Renal cortical epithelial cell (primary cell): ENCODE measurements around the gene MBD1. TPM values are rescaled to one million over a fixed set of nuclear protein-coding genes. Genes with fewer than 3 reads are reported as not detected.
A peak's percentile ranks its signal among the peaks of the same experiment; 100 is the strongest.
"Not testable (repeated sequence)": the region's sequence is repeated elsewhere in the genome, so short reads cannot be mapped to it uniquely, and the experiment has no call there.

ENCODE experiments used
- DNase-seq: peaks from one replicate; pipeline ENCODE4 v3.0.0-alpha.2; 2011; ENCODE audit warnings: low read depth
- total RNA-seq: library from RNA; depleted of rRNA; stranded (reverse); fragments of >200 nt; gene quantifications from 2 replicates; pipeline ENCODE4 v1.2.3, GENCODE V29; 2014

MBD1 gene
- total RNA-seq, 1 donor from 2014 or later = 62.7 TPM

DNA sequence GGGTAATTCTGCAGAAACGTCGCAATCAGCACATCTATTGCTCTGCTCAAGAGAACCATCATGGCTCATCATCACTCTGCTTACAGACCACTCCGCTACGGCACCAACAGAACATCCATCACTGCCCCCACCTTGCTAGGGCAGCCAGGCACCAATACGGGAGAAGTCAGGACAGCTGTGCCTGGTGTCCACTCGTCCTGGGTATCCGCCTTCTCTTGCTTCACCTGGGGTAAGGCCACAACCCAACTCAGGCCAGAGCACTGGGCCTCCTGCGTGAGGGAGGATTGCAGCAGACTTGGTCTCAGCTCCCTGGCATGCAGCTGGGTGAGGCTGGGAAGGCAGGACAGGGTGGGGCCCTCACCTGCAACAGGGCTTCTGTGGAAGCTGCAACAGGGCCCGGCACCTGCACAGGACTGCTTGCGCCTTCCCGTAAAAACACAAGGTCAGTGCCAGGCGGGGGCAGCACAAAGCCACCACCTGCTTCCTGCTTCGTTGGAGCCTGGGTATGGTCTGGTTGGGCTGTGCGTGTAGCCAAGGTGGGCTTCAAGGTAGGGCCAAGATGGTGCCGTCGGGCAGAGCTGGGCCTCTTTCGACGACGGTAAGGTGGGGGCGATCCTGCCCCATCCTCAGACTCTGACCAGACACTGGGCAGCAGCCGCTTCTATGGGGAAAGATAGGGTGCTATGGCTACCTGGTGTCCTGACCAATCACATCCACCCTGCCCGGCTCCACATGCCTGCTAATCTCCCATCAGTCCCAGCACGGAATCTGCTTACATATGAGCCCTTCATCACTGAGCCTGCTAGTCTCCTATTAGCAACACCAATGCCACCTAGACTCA is 7.9 kb downstream of the MBD1 start:
- no peak for DNase-seq

- DNase-seq = no peak
Observed at GRCh38 chr18:50272568-50272967, 8.8 kb downstream of the MBD1 start.

GRCh38 chr18:50268022-50268747 is 13.1 kb downstream of the MBD1 start:
- peak; percentile 40 for DNase-seq

- peak; percentile 79 for DNase-seq
Observed at GRCh38 chr18:50266248-50266704, 15.0 kb downstream of the MBD1 start, which contains the start of gene CFAP53. Gene CFAP53, minus strand, starts transcription at chr18:50266495. Its CDS starts 91 bp downstream, at chr18:50266404.

DNA sequence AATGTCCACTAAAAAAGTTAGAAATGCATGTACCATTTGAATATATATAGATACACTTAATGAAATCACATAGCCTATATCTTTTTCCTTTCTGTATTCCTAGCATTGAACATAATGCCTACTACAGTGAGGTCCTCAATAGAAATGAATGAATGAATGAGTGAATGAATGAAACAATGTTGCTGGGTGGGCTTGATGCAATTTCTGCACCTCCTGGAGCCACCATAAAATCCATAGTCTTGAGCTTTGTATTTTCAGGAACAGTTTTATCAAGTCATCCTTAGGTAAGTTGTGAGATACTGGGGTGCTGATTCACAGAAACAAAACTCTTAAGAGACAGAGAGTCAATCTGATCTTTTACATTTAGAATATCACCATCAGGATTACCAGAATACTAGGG is 18.3 kb downstream of the MBD1 start:
- no peak for DNase-seq

DNA sequence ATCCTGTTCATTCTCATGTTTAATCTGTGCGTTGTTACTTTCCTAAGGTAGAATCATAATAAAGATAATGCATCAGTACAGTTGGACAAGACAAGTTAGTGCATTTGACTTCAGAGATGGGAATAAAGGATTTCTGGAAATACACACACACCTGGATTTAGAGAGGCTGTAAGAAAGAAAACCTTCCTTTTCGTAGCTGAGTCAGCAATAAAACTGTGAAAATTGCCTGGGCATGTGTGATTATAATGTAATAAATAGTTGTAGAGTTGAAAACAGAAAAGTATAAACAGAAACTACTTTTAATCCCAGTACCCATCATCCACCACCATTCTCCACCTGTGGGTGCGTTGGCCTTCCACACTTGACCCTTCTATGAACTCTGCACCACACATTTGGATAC is 30.4 kb downstream of the MBD1 start:
- no peak for DNase-seq

DNA sequence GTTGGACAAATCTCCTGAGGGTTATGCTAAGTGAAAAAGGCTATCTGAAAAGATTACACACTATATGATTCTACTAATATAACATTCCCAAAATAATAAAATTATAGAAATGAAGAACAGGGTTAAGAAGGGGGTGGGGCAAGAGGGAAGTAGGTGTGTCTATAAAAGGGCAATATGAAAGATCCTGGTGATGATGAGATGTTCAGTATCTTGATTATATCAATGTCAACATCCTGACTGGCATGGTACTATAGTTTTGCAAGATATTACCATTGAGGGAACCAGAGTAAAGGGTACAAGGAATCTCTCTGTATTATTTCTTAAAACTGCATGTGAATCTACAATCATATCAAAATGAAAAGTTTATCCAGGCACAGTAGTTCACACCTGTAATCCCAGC is 31.7 kb downstream of the MBD1 start:
- DNase-seq = no peak

DNA sequence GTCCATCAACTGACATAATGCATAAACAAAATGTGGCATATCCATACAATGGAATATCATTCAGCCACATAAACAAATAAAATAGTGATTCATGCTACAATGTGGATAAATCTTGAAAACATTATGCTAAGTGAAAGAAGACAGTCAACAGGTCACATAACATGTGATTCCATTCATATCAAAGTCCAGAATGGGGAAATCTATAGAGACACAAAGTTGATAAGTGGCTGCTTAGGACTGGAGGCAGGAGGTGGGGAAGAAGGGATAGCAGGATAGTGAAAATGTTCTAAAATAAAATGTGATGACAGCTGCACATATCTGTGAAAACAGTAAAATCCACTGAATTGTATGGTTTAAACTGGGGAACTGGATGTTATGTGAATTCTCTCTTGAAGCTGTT is 33.8 kb downstream of the MBD1 start:
- DNase-seq = no peak

DNA sequence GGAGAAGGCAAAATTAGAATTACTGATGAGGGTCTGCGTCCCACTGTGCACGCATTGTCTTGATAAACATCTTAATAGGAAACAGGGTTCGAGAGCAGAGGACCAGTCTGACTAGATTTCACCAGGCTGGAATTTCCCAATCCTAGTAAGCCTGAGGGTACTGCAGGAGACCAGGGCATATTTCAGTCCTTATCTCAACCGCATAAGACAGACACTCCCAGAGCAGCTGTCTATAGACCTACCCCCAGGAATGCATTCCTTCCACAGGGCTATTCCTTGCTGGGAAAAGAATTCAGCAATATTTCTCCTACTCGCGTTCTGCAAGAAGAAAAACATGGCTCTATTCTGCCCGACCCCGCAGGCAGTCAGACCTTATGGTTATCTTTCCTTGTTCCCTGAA is 39.6 kb downstream of the MBD1 start:
- not testable (repeated sequence) for DNase-seq

DNA sequence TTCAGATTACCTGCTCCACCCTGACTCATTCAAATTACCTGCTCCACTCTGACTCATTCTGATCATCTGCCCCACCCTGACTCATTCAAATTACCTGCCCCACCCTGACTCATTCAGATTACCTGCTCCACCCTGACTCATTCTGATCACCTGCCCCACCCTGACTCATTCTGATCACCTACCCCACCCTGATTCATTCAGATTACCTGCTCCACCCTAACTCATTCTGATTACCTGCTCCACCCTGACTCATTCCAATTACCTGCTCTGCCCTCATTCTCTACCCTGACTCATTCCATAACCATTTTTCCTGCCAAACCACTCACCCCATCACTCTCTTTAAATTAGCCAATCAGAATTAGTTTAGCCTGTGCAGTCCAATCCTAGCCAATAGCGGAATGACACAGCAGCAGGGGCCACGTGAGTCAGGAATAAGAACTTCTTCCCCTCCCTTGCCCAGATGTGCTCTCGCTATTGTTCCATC is 41.2 kb downstream of the MBD1 start:
- DNase-seq = peak; percentile 53

DNA sequence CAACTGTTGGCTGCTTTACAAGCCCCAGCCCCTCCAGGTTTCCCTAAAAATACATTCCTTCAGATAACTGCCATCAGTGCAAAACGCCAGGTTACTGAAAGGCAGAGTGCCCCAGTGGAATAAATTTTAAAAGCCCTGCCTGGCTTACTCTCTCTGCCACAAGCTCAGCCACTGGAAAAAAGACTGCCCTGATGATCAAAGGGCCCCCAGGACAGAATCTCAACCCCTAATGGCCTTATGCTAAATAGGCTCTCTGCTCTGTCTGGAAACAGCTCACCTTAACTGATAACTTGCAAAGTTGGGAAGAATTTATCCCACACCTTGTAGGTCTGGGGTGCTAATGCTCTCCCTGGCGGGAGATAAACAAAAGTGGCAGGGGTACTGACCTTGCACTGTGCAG is 48.9 kb downstream of the MBD1 start:
- no peak for DNase-seq

DNA sequence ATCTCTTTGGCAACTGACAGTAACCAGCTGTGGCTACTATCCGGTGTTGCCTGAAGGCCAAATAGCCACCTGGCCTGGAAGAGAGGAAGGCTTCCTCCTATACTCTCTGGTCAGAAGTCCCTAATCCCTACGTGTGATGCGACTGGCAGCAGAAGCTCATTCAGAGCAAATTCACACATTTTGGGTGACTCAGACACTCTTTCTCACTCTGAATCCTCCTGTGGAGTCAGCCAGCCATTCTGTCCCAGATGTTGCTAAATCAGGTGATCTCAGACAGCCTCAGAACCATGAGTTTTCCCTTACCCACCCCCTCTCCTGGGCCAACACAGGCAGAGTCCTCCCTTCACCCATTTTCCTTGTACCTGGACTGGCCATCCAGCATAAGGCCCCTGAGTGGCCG is 49.7 kb downstream of the MBD1 start:
- DNase-seq = peak; percentile 62

GRCh38 chr18:50220249-50220648 is 61.1 kb downstream of the MBD1 start:
- DNase-seq = not testable (repeated sequence)

Other genes starting within 250 kb of the MBD1 start
- 50.0 and 79.2 TPM in 2 replicates for gene MYO5B, start 86.4 kb downstream of the MBD1 start, total RNA-seq
- 0.35 and 2.2 TPM in 2 replicates for gene CFAP53, start 15.0 kb downstream of the MBD1 start, total RNA-seq
- 24.5 and 61.1 TPM in 2 replicates for gene CXXC1, start 6.2 kb upstream of the MBD1 start, total RNA-seq
- 0.20 and 7.8 TPM in 2 replicates for gene SKA1, start 93.5 kb upstream of the MBD1 start, total RNA-seq